Chondrocyte (in vitro differentiated cells): ENCODE data around the gene TMC7. TPM values are rescaled to one million over a fixed set of nuclear protein-coding genes. Genes with fewer than 3 reads are reported as not detected.

Source experiments
- DNase-seq: peaks from one replicate; pipeline ENCODE4 v3.0.0; 2021; ENCODE audit warnings: mixed read lengths, low spot score
- H3K27ac Mint-ChIP-seq: one replicate; pipeline ENCODE4 v1.8.0; 2021; ENCODE audit warnings: mild to moderate bottlenecking, moderate library complexity, mixed read lengths; ENCODE audit not compliant: unreplicated experiment
- H3K27me3 Mint-ChIP-seq: 2 replicates; pipeline ENCODE4 v1.8.0; 2021; ENCODE audit warnings: low read depth, mixed read lengths
- H3K36me3 Mint-ChIP-seq: 2 replicates; pipeline ENCODE4 v1.8.0; 2021; ENCODE audit warnings: low read depth, mixed read lengths
- H3K4me1 Mint-ChIP-seq: 2 replicates; pipeline ENCODE4 v1.8.0; 2021; ENCODE audit warnings: low read depth, mild to moderate bottlenecking, mixed read lengths
- H3K4me3 Mint-ChIP-seq: one replicate; pipeline ENCODE4 v1.8.0; 2021; ENCODE audit warnings: mild to moderate bottlenecking, moderate library complexity, mixed read lengths; ENCODE audit not compliant: unreplicated experiment
- H3K9me3 Mint-ChIP-seq: 2 replicates; pipeline ENCODE4 v1.8.0; 2021; ENCODE audit warnings: low read depth, mixed read lengths
- total RNA-seq: library from RNA; stranded (reverse); gene quantifications from 3 replicates; pipeline ENCODE4 v1.2.1, GENCODE V29; 2021
- TF ChIP-seq, protein P1 (sequence below): fragments of 200-600 bp; sonication (generic); IDR thresholded peaks from 2 replicates; pipeline ENCODE4 v1.5.0; 2021; ENCODE audit warnings: antibody characterized with exemption, mild to moderate bottlenecking, moderate library complexity

Gene TMC7
- total RNA-seq, 1 donor from 2014 or later: 1.2 TPM

DNA sequence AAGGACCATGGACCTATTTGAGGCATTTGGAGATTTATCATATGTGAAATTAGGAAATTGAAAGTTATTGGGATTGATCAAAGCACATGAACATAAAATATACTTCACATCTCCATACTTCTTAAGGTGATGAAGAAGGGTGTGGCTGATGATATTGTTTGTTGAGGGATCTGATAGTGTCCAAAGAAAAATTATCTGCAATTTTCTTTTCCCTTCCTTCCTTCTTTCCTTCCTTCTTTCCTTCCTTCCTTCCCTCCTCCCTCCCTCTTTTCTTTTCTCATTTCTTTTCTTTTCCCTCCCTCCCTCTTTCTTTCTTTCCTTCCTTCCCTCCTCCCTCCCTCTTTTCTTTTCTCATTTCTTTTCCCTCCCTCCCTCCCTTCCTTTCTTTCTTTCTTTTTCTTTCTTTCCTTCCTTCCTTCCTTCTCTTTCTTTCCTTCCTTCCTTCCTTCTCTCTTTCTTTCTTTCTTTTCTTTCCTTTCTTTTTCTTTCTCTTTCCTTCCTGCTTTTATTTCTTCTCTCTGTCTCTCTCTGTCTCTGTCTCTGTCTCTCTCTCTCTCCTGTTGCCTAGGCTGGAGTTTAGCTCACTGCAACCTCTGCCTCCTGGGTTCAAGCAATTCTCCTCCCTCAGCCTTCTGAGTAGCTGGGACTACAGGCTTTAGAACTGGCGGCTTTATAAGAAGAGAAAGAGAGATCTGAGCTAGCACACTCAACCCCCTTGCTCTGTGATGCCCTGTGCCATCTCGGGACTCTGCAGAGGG is 109.1 kb downstream of the TMC7 start:
- Mint-ChIP-seq H3K4me1 (peaks cover 5% of the 10 kb centered on the region), H3K27ac (no peak overlapping the region), H3K9me3 (peaks cover under 1% of the 10 kb centered on the region), H3K27me3 (no peaks in the 10 kb centered on the region), H3K4me3 (no peak overlapping the region), H3K36me3 (no peaks in the 10 kb centered on the region)
- no peak for DNase-seq
- TF ChIP-seq, protein P1, sequence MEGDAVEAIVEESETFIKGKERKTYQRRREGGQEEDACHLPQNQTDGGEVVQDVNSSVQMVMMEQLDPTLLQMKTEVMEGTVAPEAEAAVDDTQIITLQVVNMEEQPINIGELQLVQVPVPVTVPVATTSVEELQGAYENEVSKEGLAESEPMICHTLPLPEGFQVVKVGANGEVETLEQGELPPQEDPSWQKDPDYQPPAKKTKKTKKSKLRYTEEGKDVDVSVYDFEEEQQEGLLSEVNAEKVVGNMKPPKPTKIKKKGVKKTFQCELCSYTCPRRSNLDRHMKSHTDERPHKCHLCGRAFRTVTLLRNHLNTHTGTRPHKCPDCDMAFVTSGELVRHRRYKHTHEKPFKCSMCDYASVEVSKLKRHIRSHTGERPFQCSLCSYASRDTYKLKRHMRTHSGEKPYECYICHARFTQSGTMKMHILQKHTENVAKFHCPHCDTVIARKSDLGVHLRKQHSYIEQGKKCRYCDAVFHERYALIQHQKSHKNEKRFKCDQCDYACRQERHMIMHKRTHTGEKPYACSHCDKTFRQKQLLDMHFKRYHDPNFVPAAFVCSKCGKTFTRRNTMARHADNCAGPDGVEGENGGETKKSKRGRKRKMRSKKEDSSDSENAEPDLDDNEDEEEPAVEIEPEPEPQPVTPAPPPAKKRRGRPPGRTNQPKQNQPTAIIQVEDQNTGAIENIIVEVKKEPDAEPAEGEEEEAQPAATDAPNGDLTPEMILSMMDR: no peak

DNA sequence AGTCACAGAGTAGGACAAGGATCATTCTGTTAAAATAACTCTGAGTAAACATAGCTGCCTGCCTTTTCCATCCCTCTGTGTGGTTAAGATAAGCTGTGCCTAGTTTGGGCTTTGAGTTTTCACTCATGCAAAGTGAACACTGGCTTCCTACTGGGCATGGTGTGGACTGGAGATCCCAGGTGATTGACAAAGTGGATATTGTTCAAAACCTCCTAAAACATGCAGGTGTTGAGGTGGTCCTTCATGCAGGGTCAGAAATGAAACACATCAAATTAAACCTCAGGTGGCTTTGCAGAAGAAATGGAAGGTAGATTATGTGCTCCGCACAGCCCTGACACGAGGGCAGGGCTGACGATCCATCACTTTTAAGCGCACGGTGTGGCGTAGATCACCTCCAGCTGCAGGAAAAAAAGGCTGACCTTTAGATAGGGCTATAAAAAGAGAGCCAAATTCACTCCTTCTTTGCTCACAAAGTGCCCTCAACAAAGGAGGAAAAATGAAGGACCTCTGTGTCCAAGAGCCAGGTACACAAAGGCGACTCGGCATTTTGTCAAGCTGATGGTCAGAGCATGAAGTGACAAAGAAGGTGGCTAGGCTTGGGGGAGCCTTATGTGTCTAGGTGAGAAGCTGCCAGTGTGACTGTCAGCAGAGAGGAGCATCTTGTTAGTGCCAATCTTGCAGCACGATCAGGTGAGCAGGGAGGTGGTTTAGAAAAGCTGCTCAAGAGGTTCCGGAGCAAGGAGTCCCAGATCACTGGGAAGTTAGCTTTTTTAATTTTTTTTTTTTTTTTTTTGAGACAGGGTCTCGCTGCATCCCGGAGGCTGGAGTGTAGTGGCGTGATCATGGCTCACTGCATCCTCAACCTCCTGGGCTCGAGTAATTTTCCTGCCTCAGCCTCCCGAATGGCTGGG is 110.2 kb downstream of the TMC7 start:
- Mint-ChIP-seq H3K4me1 (peaks cover 5% of the 10 kb centered on the region), H3K9me3 (peaks cover 2% of the 10 kb centered on the region), H3K27ac (no peak overlapping the region), H3K27me3 (no peaks in the 10 kb centered on the region), H3K4me3 (no peak overlapping the region), H3K36me3 (no peaks in the 10 kb centered on the region)
- TF ChIP-seq, protein P1: no peak
- DNase-seq: no peak

DNA sequence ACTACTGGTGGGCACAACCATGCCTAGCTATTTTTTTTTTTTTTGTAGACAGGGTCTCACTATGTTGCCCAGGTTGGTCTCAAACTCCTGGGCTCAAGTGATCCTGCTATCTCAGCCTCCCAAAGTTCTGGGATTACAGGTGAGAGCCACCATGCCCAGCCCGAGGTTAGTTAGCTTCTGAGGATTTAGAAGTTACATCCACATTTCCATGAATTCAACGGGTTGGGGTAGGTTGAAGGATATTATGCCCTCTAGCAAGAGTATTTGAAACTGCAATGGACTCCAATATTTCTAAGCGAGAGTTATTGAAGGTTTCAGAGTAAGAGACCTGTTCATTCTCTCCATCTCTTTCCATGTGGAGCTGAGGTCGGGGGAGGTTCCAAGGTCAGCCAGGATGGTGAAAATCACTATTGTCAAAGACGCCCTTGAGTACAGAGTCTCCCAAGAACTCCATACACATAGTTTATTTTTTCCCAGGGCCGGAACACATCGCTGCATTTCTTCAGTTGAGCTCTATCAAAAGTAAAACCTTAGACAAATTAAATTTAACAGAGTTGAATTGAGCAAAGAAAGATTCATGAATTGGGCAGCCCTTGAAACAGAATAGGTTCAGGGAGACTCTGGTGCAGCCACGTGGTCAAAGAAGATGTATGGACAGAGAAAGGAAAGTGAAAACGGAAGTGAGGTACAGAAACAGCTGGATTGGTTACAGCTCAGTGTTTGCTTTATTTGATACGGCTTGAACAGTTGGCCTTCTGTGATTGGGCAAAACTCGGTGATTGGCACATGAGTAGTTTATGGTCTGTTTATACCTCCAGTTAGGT is 111.0 kb downstream of the TMC7 start:
- Mint-ChIP-seq H3K4me1 (peaks cover 5% of the 10 kb centered on the region), H3K27me3 (no peaks in the 10 kb centered on the region), H3K36me3 (no peaks in the 10 kb centered on the region), H3K9me3 (peaks cover 2% of the 10 kb centered on the region), H3K27ac (no peak overlapping the region), H3K4me3 (no peak overlapping the region)
- no peak for DNase-seq
- TF ChIP-seq, protein P1: peak; percentile 36

DNA sequence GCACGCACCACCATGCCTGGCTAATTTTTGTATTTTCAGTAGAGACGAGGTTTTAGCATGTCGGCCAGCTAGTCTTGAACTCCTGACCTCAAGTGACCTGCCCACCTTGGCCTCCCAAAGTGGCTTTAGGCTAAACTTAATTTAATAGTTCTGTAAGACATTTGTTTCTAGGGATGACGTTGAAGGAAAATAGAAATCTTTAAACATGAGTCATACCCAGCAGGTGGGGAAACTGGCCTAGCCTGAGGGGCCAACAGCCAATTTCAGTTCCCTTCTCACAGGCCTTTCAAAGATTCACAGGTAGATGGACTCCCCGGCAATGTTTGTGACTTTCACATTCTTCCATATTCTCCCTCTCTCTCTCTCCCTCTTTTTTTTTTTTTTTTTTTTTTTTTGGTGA is 111.9 kb downstream of the TMC7 start:
- Mint-ChIP-seq H3K36me3 (no peaks in the 10 kb centered on the region), H3K9me3 (peaks cover 6% of the 10 kb centered on the region), H3K27ac (no peak overlapping the region), H3K27me3 (no peaks in the 10 kb centered on the region), H3K4me3 (no peak overlapping the region), H3K4me1 (peaks cover 5% of the 10 kb centered on the region)
- DNase-seq: no peak
- TF ChIP-seq, protein P1: no peak

DNA sequence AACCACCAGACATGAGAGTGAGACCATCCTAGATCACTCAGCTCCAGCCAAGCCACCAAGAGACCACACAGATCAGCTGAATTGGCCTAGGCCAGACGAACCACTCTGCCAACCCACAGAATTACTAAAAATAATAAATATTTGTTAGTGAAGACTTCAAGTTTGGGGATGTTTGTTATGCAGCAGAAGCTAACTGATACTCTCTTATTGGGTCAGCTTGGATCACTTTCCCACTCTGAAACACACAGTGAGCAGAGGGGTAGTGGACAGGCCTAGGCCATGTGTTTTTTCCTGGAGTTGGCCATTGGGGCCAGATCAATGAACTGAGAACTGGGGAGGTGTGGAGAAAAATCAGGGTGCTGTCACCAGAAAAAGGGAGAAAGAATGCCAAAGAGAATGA is 114.4 kb downstream of the TMC7 start:
- Mint-ChIP-seq H3K4me3 (no peak overlapping the region), H3K36me3 (no peaks in the 10 kb centered on the region), H3K9me3 (peaks cover 6% of the 10 kb centered on the region), H3K27me3 (no peaks in the 10 kb centered on the region), H3K27ac (no peak overlapping the region), H3K4me1 (peaks cover 6% of the 10 kb centered on the region)
- no peak for DNase-seq
- TF ChIP-seq, protein P1: no peak
